Measurements from ENCODE around the gene ATRAID.

ATRAID gene

GRCh38 chr2:27256855-27257454 is 45.1 kb downstream of the ATRAID start:
- Histone ChIP-seq H3K4me3 (no peak overlapping the region), H3K9me3 (no peaks in the 10 kb centered on the region), H3K27me3 (peaks cover 0 to 48% of the 10 kb centered on the region in 2 donors), H3K4me1 (peaks cover 0 to 18% (median 3%) of the 10 kb centered on the region in 4 donors), H3K27ac (no peak overlapping the region), H3K36me3 (no peaks in the 10 kb centered on the region)
- TF ChIP-seq CTCF (IDR thresholded peaks at IDR 0.05): no peak
- no peak for DNase-seq
- intact Hi-C loops (cut with DNase I; ENCODE audit: low total_unique reads): no loop called here

GRCh38 chr2:27258051-27258450 is 46.2 kb downstream of the ATRAID start:
- no peak for DNase-seq
- Histone ChIP-seq H3K9me3 (no peaks in the 10 kb centered on the region), H3K4me3 (no peak overlapping the region), H3K4me1 (peaks cover 0 to 29% (median 14%) of the 10 kb centered on the region in 4 donors), H3K27me3 (peaks cover 0 to 59% of the 10 kb centered on the region in 2 donors), H3K36me3 (no peaks in the 10 kb centered on the region), H3K27ac (no peak overlapping the region)
- intact Hi-C loops (cut with DNase I; ENCODE audit: low total_unique reads): no loop called here
- no peak for TF ChIP-seq CTCF (IDR thresholded peaks at IDR 0.05)

- H3K4me1 ChIP-seq: peaks cover 0 to 38% (median 36%) of the 10 kb centered on the region in 4 donors
- no peak for DNase-seq
- intact Hi-C loops (cut with DNase I; ENCODE audit: low total_unique reads): no loop called here
- no peaks in the 10 kb centered on the region for H3K36me3 ChIP-seq
- H3K9me3 ChIP-seq: no peaks in the 10 kb centered on the region
- H3K27ac ChIP-seq: no peak overlapping the region
- peaks cover 0 to 92% of the 10 kb centered on the region in 2 donors for H3K27me3 ChIP-seq
- peak overlapping the region; percentile 46 to 48 for H3K4me3 ChIP-seq
- no peak for TF ChIP-seq CTCF (IDR thresholded peaks at IDR 0.05)
Measured at GRCh38 chr2:27261241-27261925, 49.5 kb downstream of the ATRAID start.

- Histone ChIP-seq H3K36me3 (no peaks in the 10 kb centered on the region), H3K4me3 (peak overlapping the region; percentile 46 to 48), H3K4me1 (peaks cover 0 to 38% (median 36%) of the 10 kb centered on the region in 4 donors), H3K27ac (no peak overlapping the region), H3K27me3 (peaks cover 0 to 96% of the 10 kb centered on the region in 2 donors), H3K9me3 (no peaks in the 10 kb centered on the region)
- DNase-seq: no peak
- TF ChIP-seq CTCF (IDR thresholded peaks at IDR 0.05): no peak
- intact Hi-C loops (cut with DNase I; ENCODE audit: low total_unique reads): no loop called here
Measured at GRCh38 chr2:27261926-27262298, 50.1 kb downstream of the ATRAID start.

- H3K36me3 ChIP-seq: no peaks in the 10 kb centered on the region
- peaks cover 0 to 38% (median 36%) of the 10 kb centered on the region in 4 donors for H3K4me1 ChIP-seq
- intact Hi-C loops (cut with DNase I; ENCODE audit: low total_unique reads): no loop called here
- no peak within 1 kb of the TSS for H3K27ac ChIP-seq
- no peaks in the 10 kb centered on the region for H3K9me3 ChIP-seq
- H3K4me3 ChIP-seq: peak within 1 kb of the TSS; percentile 46 to 48
- H3K27me3 ChIP-seq: peaks cover 0 to 97% of the 10 kb centered on the region in 2 donors
- peak; percentile 57 to 70 for DNase-seq
- TF ChIP-seq CTCF (IDR thresholded peaks at IDR 0.05): no peak
Measured at GRCh38 chr2:27262379-27263286, 50.8 kb downstream of the ATRAID start, which contains the start of gene SLC30A3. Gene SLC30A3, minus strand, starts transcription at chr2:27263047. Its CDS starts 141 bp downstream, at chr2:27262906.

Measured in tibial artery (tissue), 4 donors.